PC-9 (cell line): Measurements from ENCODE around the gene OSCP1. TPM values are rescaled to one million over a fixed set of nuclear protein-coding genes. Genes with fewer than 3 reads are reported as not detected.

ENCODE experiments used
- BruUV-seq: library from RNA; stranded (reverse); fragments of 400-500 nt; replicated peaks from 2 replicates; lab custom pipeline; 2021; lab: Mats Ljungman, UMichigan
- CTCF ChIA-PET: fragments of 300-600 bp; sonication (Branson Sonifier 250); formaldehyde crosslinking; loops from one replicate; lab custom pipeline; 2022; ENCODE audit warnings: antibody characterized with exemption; lab: Charles Lee
- POLR2A ChIA-PET: fragments of 300-600 bp; sonication (Branson Sonifier 250); formaldehyde crosslinking; loops from one replicate; lab custom pipeline; 2022; ENCODE audit warnings: antibody characterized with exemption; ENCODE audit not compliant: unreplicated experiment; lab: Charles Lee
- DNase-seq, 2 experiments: peaks; one replicate each; pipeline versions ENCODE4 v3.0.0 to v3.0.0-alpha.2; 2015 to 2022; ENCODE audit warnings: mixed read lengths in 1 of 2
- H2AFZ ChIP-seq: fragments of 200-600 bp; sonication (generic); 2 replicates; pipeline ENCODE4 v1.8.1; 2017; ENCODE audit warnings: antibody characterized with exemption
- H3F3A ChIP-seq: fragments of 200-600 bp; sonication (generic); 2 replicates; pipeline ENCODE4 v1.8.1; 2017; ENCODE audit warnings: antibody characterized with exemption, mild to moderate bottlenecking, low read depth; ENCODE audit not compliant: insufficient read depth
- H3K27ac ChIP-seq: fragments of 200-600 bp; sonication (generic); 2 replicates; pipeline ENCODE4 v1.6.1; 2016; ENCODE audit warnings: mixed run types
- H3K27me3 ChIP-seq: fragments of 200-600 bp; sonication (generic); 2 replicates; pipeline ENCODE4 v1.6.1; 2016; ENCODE audit warnings: low read depth, mixed run types; ENCODE audit not compliant: insufficient read depth
- H3K36me3 ChIP-seq: fragments of 200-600 bp; sonication (generic); 2 replicates; pipeline ENCODE4 v1.6.1; 2016; ENCODE audit warnings: low read depth, mixed run types
- H3K4me1 ChIP-seq: fragments of 200-600 bp; sonication (generic); replicated peaks from 2 replicates; pipeline ENCODE4 v1.6.1; 2016; ENCODE audit warnings: mixed run types; ENCODE audit not compliant: insufficient read depth
- H3K4me2 ChIP-seq: fragments of 200-600 bp; sonication (generic); 2 replicates; pipeline ENCODE4 v1.6.1; 2017; ENCODE audit warnings: mixed run types
- H3K4me3 ChIP-seq: fragments of 200-600 bp; sonication (generic); 2 replicates; pipeline ENCODE4 v1.6.1; 2016; ENCODE audit warnings: mixed run types
- H3K79me2 ChIP-seq: fragments of 200-600 bp; sonication (generic); 2 replicates; pipeline ENCODE4 v1.6.1; 2017; ENCODE audit warnings: low read depth, mixed run types
- H3K9me2 ChIP-seq: fragments of 200-600 bp; sonication (generic); 2 replicates; pipeline ENCODE4 v1.8.1; 2017; ENCODE audit warnings: mild to moderate bottlenecking; ENCODE audit not compliant: insufficient read depth
- H3K9me3 ChIP-seq: fragments of 200-600 bp; sonication (generic); 2 replicates; pipeline ENCODE4 v1.8.1; 2016; ENCODE audit warnings: low read depth; ENCODE audit not compliant: insufficient read depth
- H4K20me1 ChIP-seq: fragments of 200-600 bp; sonication (generic); 2 replicates; pipeline ENCODE4 v1.8.1; 2017; ENCODE audit not compliant: insufficient read depth
- EZH2 ChIP-seq: fragments of 200-600 bp; sonication (generic); IDR thresholded peaks from 2 replicates; pipeline ENCODE4 v1.8.0; 2017; ENCODE audit warnings: antibody characterized with exemption, low read depth
- intact Hi-C: fragments of 100-400 bp; cut with micrococcal nuclease; formaldehyde crosslinking; loops from one replicate; pipeline ENCODE4 v1.10.0; 2022; ENCODE audit not compliant: unreplicated experiment
- total RNA-seq: library from RNA; stranded (reverse); gene quantifications from 2 replicates; pipeline ENCODE4 v1.2.3, GENCODE V29; 2021
- TF ChIP-seq, protein P1 (sequence below): fragments of 200-600 bp; sonication (generic); conservative IDR thresholded peaks from 2 replicates; pipeline ENCODE4 v1.6.1; 2017; ENCODE audit warnings: mixed run types, antibody characterized with exemption, mild to moderate bottlenecking, moderate library complexity

OSCP1 gene
- total RNA-seq, 1 experiment from 2014 or later, result 25.7 TPM

- H3K79me2 ChIP-seq, result peaks cover 81% of the 10 kb centered on the region
- peaks cover 34% of the 10 kb centered on the region for H3F3A ChIP-seq
- no peak overlapping the region for H3K27ac ChIP-seq
- ChIA-PET POLR2A (no interaction called here), CTCF (no interaction called here)
- intact Hi-C loops, result no loop called here
- H4K20me1 ChIP-seq, result peaks cover 42% of the 10 kb centered on the region
- H3K36me3 ChIP-seq, result 0 out of 2 replicates have a peak, but pooled peaks cover 7% of the 10 kb centered on the region
- H2AFZ ChIP-seq, result no peak overlapping the region
- TF ChIP-seq EZH2, result no peak
- TF ChIP-seq, protein P1, sequence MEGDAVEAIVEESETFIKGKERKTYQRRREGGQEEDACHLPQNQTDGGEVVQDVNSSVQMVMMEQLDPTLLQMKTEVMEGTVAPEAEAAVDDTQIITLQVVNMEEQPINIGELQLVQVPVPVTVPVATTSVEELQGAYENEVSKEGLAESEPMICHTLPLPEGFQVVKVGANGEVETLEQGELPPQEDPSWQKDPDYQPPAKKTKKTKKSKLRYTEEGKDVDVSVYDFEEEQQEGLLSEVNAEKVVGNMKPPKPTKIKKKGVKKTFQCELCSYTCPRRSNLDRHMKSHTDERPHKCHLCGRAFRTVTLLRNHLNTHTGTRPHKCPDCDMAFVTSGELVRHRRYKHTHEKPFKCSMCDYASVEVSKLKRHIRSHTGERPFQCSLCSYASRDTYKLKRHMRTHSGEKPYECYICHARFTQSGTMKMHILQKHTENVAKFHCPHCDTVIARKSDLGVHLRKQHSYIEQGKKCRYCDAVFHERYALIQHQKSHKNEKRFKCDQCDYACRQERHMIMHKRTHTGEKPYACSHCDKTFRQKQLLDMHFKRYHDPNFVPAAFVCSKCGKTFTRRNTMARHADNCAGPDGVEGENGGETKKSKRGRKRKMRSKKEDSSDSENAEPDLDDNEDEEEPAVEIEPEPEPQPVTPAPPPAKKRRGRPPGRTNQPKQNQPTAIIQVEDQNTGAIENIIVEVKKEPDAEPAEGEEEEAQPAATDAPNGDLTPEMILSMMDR, result no peak
- no peaks in the 10 kb centered on the region for H3K9me3 ChIP-seq
- DNase-seq, result no peak
- no peaks in the 10 kb centered on the region for H3K9me2 ChIP-seq
- no peak overlapping the region for H3K4me3 ChIP-seq
- peaks cover 27% of the 10 kb centered on the region for H3K4me1 ChIP-seq
- H3K27me3 ChIP-seq, result no peaks in the 10 kb centered on the region
- no peak overlapping the region for H3K4me2 ChIP-seq
- BruUV-seq, result no TSS peak
Measured at GRCh38 chr1:36377791-36378492, 72.3 kb downstream of the OSCP1 start.

- CTCF ChIA-PET, result interaction anchor here (0.6 to 0.7 kb wide), 3 partner anchors 11 to 150 kb away, joined by 3 to 8 read pairs (median 7); no protein-coding TSS in a partner anchor
- POLR2A ChIA-PET, result no interaction called here
- H3K27ac ChIP-seq, result peak overlapping the region; percentile 94
Measured at GRCh38 chr1:36372617-36373016, 77.6 kb downstream of the OSCP1 start.

GRCh38 chr1:36369061-36369861 is 81.0 kb downstream of the OSCP1 start:
- POLR2A ChIA-PET, result no interaction called here
- peaks cover 78% of the 10 kb centered on the region for H3K79me2 ChIP-seq
- H4K20me1 ChIP-seq, result peaks cover 18% of the 10 kb centered on the region
- H3K36me3 ChIP-seq, result peaks cover 18% of the 10 kb centered on the region
- H3K4me1 ChIP-seq, result peaks cover 36% of the 10 kb centered on the region
- H3K4me3 ChIP-seq, result no peak overlapping the region
- H3K27me3 ChIP-seq, result no peaks in the 10 kb centered on the region
- TF ChIP-seq, protein P1, result peak; percentile 95
- TF ChIP-seq EZH2, result no peak
- CTCF ChIA-PET, result interaction anchor here (0.6 to 3.6 kb wide), 7 partner anchors 17 to 36 kb away, joined by 3 to 21 read pairs (median 5); no protein-coding TSS in a partner anchor
- H3K9me3 ChIP-seq, result no peaks in the 10 kb centered on the region
- no TSS peak for BruUV-seq
- no peaks in the 10 kb centered on the region for H3K9me2 ChIP-seq
- H3K4me2 ChIP-seq, result peak overlapping the region; percentile 34; the same call in 1 of the 2 replicates
- H2AFZ ChIP-seq, result no peak overlapping the region
- peak; percentile 51 to 84 for DNase-seq
- intact Hi-C loops, result loop anchor here (1.0 kb wide), 2 partner anchors 27 to 52 kb away; no protein-coding TSS in a partner anchor
- H3K27ac ChIP-seq, result peak overlapping the region; percentile 13; the same call in 1 of the 2 replicates
- H3F3A ChIP-seq, result peaks cover 45% of the 10 kb centered on the region

More at GRCh38 chr1:36372617-36373016, 77.6 kb downstream of the OSCP1 start:
- Histone ChIP-seq H3K27me3 (no peaks in the 10 kb centered on the region), H3F3A (peaks cover 67% of the 10 kb centered on the region), H3K4me3 (no peak overlapping the region), H3K36me3 (peaks cover 12% of the 10 kb centered on the region; the same call in 1 of the 2 replicates), H3K4me1 (peaks cover 49% of the 10 kb centered on the region), H3K9me2 (no peaks in the 10 kb centered on the region), H3K79me2 (peaks cover 75% of the 10 kb centered on the region), H3K4me2 (peak overlapping the region; percentile 87), H4K20me1 (peaks cover 14% of the 10 kb centered on the region), H3K9me3 (no peaks in the 10 kb centered on the region), H2AFZ (no peak overlapping the region)
- no peak for DNase-seq
- no peak for TF ChIP-seq EZH2
- TF ChIP-seq, protein P1, result no peak
- BruUV-seq, result no TSS peak
- intact Hi-C loops, result no loop called here
